ENCODE measurements around the gene TMEM108.

The TMEM108 gene

DNA sequence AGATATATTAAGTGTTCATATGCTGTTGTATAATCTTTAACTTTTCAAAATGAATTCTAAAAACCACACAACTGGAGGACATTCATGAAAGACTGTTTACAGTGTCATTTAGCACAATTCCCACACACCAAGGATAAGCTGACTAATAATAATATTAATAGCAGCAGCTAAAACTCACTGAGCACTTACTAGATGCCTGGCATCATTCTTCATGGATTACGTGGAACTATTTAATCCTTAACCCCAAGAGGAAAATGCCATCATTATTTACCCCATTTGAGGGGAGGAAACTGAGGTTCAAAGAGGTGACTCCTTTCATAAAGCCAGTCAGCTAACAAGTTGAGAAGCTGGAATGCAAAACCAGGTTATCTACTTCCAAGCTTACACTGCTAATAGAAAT lies 77.0 kb downstream of the TMEM108 start:
- no peak for DNase-seq (ENCODE audit: low read depth in 1 of 2, low spot score in 1 of 2)

DNA sequence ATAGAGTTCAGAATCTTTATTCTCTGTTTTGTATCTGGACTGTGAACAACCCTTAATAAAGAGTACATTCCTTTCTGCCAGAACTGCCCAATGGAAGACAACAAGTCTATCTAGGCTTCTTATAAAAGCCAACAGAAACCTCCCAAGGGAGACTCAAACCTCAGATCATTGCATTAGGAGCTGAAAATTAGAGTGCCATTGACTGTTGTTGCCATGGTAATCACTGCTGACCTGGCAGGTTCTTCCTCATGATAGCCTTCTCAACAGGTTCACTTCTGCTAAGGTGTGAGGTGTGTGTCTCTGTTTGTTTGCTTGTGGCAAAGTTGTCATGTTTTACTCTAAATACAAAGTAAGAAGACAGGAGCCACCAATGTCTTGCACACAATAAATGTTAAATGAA lies 79.2 kb downstream of the TMEM108 start:
- no peak for DNase-seq (ENCODE audit: low read depth in 1 of 2, low spot score in 1 of 2)

DNA sequence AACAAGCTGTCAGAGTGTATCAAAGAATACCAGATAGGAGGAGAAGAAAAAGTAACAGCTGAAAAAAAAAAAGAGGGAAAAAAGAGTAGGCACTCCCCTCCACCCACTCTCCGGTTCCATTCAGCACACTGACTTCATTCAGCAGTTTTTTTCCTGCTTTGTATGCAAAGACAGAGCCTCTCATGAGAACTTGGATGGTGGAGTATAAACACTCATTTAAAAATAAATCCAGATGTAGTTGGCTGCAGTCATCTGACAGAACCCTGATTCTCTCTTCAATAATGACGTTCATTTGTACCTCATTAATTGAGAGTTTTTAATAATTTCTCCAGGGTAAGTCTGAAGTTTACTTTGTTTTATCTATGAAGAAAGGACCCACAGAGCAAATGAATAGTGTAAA lies 81.0 kb downstream of the TMEM108 start:
- DNase-seq (ENCODE audit: low read depth in 1 of 2, low spot score in 1 of 2) = no peak

DNA sequence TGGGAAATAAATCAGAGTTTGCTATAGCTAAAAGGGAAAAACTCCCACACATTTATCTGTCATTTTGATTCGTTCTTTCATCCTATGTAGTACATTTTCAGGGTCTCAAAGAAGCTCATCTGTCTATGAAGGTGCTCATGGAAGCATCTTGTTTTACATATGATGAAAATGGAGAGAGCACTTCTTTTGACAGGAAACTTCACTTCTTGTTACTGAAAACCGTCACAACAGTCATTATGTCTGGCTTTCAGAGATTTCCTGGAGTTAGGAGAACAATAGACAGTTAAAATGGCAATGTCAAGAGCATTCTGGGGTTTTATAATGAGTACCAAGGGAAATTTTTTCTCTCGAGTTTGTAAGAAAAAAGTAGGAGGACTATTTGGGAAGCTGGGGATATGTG lies 83.3 kb downstream of the TMEM108 start:
- no peak for DNase-seq (ENCODE audit: low read depth in 1 of 2, low spot score in 1 of 2)

DNA sequence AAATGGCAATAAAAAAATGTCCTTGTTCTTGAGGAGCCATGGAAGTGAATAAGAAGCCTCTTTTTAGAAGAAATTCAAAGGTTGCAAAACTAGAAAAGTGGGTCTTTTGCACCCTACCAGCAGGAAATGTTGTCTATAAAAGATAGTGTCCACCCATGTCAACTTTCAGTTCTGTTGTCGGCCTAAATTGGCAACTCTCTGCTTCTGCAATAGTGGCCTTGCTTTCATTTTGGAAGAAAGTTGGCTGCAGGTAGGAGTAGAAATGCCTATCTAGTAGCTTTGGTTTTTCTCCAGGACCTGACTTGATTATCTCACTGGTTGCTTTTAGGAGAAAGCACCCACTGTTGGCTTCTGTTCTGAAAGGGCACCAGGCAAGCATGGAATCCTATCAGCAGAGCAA lies 85.4 kb downstream of the TMEM108 start:
- no peak for DNase-seq (ENCODE audit: low read depth in 1 of 2, low spot score in 1 of 2)

DNA sequence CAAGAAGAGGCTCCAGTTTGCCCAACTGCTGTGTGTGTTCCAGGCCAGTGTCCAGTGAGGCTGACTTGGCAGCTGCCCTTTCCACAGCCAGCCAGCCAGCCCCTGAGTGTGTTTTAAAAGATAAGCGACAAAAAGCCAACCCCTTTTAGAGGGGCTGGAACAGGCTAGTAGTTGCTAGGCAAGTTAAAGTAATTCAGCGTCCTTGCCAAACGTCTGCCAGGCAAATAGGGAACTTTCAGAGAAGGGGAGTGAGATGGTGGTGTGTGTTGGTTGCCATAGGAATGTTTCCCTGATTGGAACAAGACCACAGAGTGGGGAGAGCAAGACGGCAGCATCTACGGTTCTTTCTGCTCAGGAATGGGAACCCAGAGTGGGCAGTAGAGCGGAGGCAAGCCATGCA lies 86.3 kb downstream of the TMEM108 start:
- DNase-seq (ENCODE audit: low read depth in 1 of 2, low spot score in 1 of 2) = no peak

DNA sequence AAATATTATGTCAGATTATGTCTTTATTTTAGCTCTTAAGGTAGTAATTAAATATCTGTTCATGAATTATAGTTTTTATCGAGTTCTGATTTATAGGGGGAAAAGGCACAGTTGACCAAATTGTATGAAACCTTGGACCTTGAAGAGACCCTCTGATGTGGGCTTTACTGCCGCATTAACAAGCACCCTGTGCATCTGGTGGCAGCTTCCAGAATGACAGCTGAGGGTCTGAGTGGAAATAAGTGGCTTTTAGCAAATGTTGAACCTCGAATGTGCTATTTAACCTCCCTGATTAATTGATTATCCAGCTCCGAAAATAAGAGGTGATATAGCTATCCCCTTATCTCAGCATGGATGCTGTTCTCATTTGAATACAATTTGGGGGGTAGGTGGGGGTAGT lies 87.0 kb downstream of the TMEM108 start:
- no peak for DNase-seq (ENCODE audit: low read depth in 1 of 2, low spot score in 1 of 2)

DNA sequence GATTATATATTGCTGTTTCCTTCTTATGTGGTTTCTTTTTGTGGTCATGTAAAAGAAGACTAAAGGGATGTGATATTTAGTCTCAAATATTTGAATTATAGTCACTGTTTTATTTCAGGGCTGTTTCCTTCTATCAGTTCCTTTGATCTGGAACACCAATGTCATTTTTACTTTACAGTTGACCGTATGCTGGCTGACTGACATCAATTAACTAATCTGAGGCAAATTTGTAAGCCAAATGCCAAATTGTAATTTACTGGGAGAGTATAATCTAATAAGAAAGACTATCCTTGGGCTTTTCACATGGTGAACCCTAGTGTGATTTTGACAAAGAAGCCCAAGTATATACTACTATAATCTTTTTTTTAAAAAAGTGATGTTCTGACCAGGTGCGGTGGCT lies 87.6 kb downstream of the TMEM108 start:
- no peak for DNase-seq (ENCODE audit: low read depth in 1 of 2, low spot score in 1 of 2)

DNA sequence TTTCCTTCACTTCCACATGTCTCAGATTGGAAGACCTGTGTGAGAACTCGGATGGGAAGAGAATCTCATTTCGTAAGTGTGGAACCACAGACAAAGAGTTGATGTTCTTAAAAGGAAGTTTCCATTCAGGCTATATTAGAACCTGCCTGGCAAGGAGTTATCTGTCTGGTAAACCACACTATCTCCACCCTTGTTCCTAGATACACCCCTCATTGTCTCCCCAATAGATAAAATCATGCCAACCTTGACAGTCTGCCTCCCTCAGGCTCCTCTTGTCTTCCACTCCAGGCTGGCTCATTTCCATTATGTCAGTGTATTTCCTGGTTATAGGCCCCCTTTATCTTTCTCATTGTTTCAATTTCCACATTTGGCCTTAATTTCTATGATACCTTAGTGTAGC lies 89.2 kb downstream of the TMEM108 start:
- no peak for DNase-seq (ENCODE audit: low read depth in 1 of 2, low spot score in 1 of 2)

DNA sequence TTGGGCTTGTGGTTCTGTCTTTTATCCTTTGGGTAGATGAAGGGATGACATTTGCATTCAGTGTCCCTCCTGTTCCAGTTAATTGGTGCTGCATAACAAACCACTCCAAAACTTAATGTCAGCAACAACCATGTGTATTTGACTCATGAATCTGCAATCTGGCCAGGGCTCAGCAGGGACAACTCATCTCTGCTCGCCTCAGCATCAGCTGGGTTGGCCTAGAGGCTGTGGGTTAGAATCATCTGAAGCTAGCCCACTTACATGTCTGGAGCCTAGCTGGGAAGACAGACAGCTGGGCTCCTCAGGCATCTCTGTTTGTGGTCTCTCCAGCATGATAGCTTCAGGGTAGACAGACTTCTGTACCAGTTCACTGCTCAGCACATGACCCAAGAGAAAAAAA lies 92.0 kb downstream of the TMEM108 start:
- no peak for DNase-seq (ENCODE audit: low read depth in 1 of 2, low spot score in 1 of 2)

DNA sequence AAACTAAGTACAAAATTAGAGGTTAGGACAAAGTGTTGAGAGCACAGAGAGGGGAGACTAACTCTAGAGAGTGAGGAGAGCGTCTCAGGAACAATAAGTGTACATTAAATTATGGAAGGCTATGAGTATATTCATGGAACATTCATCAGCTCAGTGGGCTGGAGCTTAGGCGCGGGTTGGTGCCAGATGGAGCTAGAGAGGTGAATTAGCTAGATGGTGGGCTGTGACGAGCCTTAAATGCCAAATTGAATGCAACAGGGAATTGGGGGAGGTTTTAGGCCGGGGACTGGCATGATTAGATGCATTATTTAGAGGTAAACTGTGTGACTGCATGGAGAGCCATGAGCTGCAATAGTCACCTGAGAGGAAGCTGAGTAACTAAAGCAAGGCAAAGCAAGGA lies 97.1 kb downstream of the TMEM108 start:
- no peak for DNase-seq (ENCODE audit: low read depth in 1 of 2, low spot score in 1 of 2)

DNA sequence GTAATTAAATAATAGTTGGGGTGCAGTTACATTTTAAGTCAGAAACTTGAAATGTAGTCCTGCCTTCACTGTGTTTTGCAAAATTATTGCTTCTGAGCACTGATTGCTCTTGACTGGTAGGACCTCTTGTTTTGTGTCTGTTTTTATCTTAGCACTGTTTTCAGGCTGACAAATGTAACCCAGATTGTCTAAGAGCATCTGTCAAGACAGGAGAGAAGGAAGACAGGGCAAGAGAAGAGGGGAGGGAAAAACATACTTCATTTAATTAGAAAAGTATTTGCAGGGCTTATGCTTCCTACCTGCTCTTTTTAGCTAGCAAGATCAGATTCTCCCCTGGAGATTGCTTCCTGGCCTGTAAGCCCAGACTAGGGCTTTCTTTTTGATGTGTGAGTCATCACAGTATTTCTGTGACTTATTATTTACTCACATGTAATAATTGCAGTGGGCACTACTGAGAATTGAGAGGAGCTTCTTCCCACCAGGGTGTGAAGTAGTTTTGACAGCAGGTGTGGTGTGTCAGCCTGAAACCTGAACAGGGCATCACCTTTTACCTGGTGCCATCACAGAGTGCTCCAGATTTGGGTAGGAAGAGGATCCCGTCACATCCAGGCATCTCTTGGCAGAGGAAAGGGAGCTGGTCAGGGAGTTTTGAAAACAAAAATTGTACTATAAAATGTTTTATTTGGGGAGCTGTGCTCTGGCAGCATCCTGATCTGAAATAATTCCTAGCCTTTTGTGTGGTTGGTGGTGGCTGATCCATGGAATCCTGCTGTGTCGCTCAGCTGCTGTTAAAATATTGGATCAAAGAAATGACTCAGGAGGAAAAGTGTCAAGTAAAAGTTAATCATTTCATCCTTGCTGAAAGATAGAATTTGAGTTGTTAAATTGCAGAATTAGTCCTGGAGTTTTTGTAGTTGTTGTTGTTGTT lies 98.2 kb downstream of the TMEM108 start:
- no peak for DNase-seq (ENCODE audit: low read depth in 1 of 2, low spot score in 1 of 2)

DNA sequence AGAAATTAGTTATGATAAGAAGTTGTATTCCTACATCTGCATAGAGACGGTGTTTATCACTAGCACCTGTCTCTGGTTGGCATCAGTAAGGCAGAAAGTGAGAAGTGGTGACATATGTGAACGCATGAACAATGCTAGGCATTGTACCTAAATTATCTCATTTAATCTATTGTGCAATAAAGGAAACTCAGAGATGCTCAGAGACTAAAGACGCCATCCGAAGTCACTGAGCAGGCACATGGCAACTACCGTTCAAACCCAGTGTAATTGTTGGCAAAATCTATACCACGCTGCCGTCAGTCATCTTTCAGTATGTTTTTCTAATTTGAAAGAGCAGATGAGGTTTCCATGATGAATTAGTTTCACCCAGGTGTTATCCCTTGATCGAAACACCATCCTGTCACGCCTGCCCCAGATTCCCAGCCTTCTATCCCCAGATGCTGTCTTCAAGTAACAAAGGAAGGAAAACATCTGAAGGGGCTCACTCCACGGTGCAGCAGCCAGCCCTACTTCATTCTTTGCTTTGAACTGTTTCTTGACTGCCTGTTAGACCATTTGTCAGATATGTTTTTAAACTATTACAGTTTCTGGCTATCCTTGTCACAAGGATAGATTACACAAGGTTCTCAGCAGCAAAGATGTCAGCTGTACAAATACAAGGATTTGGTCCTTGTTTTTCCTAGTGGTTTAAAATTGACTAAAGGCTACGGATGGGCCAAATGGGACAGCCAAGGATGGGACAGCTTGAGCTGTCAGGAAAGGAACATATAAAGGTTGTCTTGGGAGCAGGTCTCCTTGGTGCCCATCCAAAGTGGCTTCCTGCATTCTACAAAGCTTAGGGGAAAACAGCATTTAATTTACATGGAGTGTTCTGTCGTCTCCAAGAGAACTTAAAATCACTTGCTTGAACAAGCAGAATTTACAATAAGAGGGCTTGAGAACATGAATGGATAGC lies 99.1 kb downstream of the TMEM108 start:
- DNase-seq (ENCODE audit: low read depth in 1 of 2, low spot score in 1 of 2) = no peak

DNA sequence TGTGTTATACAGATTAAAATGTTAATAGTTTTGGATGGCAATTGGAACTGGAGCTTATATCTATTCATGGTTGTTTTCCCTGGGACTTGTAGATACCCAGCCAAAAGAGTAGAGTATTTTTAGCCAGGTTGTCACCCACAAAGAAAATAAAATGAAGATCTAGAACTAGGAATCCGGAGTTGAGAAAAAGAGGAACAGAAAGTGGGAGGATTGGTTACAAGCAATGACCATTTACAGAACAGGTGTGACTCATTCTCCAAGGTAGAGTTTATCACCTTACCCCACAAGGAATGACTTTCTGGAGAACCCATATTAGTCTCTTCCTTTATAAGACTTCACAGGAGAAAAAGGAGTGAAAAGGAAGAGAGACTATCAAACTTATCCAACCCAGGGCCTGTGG lies 99.8 kb downstream of the TMEM108 start:
- DNase-seq (ENCODE audit: low read depth in 1 of 2, low spot score in 1 of 2) = no peak

DNA sequence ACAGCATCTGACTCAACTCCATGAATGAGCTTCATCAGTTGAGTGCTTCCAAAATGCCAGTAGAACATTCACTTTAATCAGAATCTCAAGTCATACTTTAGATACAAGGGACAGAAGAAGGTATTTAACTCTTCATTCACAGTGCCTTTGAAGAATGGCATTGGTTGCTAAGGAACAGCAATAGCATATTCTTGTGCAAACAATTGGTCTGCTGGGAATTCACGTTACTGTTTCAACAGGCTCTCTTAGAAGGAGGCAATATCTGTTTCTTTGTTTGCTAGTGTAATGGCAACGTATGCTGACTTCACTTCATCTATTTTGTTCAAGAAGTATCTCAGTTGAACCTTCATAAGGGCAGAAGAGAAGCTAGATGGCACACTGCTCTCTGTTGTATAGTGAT lies 113.9 kb downstream of the TMEM108 start:
- DNase-seq (ENCODE audit: low read depth in 1 of 2, low spot score in 1 of 2) = no peak

DNA sequence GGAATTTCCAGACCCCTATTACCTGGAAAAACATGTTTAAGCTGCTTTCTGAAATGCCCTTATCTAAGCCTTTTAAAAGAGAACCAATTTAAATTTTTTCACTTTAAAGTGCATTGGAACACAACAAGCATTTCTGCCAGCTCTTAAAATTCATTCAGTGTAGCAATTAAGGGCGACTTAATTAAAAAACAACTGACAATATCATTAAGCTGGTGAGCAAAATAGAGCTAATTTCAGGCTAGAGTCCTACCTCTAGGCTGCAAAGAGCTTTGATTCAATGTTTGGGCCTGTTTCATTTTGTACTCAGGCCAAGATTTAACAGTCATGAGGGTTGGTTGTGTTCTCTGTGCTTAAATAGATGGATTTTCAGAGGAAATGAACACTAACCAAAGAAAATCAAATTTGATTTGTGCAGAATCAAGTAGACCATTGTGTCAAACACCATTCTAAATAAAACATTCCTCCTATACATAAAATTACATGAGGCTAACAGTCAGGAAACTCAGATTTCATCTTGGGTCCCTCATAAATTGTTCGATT lies 114.6 kb downstream of the TMEM108 start:
- no peak for DNase-seq (ENCODE audit: low read depth in 1 of 2, low spot score in 1 of 2)

DNA sequence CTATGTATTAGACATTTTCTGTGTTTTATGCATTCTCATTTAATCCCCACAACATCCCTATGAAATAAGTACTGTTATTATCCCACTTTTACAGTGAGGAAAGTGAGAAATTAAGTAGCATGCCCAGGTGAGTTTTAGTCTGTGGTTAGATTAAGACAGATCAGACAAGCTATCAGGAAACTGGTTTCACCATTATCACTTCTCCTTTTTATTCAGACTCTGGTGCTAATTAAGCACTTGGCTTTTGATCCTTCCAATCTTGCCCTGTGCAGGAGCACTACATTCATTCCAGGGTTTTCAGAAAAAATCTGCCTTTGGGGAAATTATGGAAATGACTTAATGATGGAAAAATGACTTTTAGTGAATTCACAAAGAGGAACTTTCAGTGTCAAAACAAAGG lies 115.2 kb downstream of the TMEM108 start:
- DNase-seq (ENCODE audit: low read depth in 1 of 2, low spot score in 1 of 2) = no peak

DNA sequence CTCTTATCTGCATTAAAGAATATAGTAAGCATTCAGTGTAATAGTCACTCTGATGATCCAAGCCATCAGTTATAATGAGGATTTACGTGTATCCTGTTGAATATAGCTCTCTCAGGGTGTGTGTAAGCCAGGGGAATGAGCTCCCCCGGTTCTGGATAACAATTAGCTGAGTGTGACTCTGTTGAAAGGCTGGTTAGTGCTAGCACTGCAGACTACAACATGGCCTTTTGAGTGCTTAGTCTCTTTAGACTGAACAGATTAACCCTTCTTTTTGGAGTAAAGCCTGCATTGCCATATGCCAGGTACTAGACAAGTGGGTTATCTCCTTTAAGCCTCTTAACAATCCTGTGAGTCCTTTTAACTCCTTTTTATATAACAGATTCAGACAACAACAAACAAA lies 119.5 kb downstream of the TMEM108 start:
- no peak for DNase-seq (ENCODE audit: low read depth in 1 of 2, low spot score in 1 of 2)

DNA sequence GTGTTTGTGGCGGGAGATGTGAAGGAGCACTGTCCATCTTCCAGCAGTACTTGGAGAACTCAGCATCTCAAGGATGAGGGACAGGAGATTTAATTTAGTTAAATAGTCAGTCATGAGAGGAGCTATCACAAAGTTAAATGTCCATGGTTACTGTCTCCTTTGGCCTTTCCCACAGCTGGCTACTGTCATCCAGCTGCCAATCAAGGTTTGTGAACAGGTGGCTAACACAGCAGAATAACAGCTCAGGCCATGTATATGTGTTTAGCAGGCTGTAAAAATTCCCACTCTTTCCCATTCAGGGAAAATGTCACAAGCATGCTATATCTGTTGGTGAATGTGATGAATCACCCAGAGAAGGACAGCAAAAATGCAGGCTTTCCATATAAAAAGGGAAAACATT lies 120.5 kb downstream of the TMEM108 start:
- DNase-seq (ENCODE audit: low read depth in 1 of 2, low spot score in 1 of 2) = no peak

DNA sequence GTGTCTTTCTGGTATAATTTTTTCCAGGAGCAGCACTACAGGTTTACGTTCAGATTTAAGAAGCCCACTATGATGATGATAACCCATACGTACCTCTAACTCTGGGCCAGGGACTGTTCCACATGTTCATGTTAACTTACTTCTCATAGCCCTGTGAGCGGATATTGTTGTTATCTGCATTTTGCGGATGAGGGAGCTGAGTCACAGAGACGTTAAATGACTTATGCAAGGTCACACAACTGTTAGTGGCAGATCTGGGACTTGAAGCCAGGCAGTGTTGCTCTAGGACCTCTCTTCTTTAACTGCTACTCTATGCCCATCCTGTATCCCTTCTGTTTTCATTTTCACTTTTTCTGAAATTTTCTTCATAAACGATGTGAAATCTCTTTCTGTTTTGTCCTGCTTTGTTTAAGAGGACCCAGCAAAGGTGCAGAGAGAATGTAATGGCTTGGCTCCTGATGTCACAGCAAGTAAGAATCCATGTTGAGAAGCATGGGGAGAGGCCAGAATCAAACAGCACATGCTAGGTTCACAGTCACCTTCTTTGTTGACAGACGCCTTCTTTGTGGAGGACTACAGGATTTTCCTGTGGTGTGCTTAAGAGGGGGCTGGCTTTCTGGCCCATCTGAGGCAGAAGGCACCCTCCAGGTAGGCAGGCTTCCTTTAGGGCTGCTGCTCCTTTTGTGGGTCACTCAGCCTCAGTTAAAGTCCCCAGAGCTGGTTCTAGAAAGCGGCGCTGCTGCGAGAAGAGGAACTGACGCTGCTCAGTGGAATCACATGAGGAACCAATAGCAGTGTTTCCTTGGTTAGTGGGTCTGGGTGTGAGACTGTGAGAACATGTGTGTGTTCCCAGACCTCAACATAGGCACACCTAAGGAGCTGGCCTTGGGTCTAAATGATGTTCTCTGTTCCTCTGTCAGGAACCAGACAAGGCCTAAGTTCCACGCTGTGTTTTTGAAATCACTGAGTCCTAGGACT lies 121.6 kb downstream of the TMEM108 start:
- DNase-seq (ENCODE audit: low read depth in 1 of 2, low spot score in 1 of 2) = no peak

DNA sequence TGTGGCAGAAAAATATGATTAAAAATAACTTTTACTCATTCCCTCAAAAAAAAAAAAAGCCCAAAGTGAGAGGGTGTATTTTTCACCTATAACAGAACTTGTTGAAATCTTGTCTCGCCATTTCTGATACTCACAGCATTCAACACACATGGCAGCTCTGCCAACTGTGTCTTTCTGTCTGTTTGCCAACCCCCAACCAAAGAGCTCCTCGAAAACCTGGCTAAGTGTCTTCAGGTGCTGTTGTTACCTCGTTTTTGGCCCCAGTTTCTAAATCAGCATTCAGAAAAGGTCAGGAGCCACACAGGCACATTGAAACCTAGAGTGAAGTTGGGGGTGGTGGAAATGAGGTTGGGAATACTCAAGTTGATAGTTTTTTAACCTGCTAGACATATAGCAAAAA lies 123.5 kb downstream of the TMEM108 start:
- DNase-seq (ENCODE audit: low read depth in 1 of 2, low spot score in 1 of 2) = no peak
